Measurements from ENCODE around the gene ITGA11. TPM values are rescaled to one million over a fixed set of nuclear protein-coding genes. Genes with fewer than 3 reads are reported as not detected.
"Not testable (repeated sequence)": the region's sequence is repeated elsewhere in the genome, so short reads cannot be mapped to it uniquely, and the experiment has no call there.

The ITGA11 gene
- total RNA-seq, 1 donor from 2014 or later = 6.0 TPM

GRCh38 chr15:68426116-68426515 lies 5.8 kb downstream of the ITGA11 start:
- DNase-seq (ENCODE audit: low read depth in 2 of 2) = no peak

DNA sequence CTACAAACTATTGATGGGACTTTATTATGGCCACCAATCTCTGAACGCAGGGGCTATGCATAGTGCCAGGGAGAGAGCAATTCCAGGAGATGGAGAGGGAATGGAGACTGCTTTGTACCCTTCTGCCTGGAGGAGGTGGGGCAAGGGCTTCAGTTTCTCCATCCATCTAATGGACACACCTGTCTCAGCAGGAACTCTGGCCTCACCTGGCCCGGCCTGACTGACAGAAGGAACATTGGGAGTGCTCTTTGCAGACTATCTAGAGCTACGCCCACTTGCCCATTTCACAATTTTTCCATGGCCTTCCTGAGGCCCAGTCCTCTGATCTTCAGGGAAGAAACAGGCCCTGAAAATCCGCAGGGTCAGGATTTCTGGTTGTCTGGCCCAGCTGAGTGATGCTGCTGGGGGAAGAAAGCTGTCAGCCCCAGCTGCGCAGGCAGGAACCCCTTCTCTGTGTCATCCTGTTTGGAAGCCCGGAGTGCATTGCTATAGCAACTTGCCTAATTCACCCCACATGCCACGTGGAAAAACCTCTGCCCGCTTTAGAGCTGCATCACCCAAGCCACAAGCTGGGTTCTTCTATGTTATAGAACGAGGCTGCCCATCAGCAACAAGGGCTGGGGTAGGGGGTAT lies 6.4 kb downstream of the ITGA11 start:
- DNase-seq (ENCODE audit: low read depth in 2 of 2) = no peak

GRCh38 chr15:68424754-68425390 lies 7.1 kb downstream of the ITGA11 start:
- DNase-seq (ENCODE audit: low read depth in 2 of 2) = no peak

GRCh38 chr15:68423359-68424296 lies 8.3 kb downstream of the ITGA11 start:
- no peak for DNase-seq (ENCODE audit: low read depth in 2 of 2)

DNA sequence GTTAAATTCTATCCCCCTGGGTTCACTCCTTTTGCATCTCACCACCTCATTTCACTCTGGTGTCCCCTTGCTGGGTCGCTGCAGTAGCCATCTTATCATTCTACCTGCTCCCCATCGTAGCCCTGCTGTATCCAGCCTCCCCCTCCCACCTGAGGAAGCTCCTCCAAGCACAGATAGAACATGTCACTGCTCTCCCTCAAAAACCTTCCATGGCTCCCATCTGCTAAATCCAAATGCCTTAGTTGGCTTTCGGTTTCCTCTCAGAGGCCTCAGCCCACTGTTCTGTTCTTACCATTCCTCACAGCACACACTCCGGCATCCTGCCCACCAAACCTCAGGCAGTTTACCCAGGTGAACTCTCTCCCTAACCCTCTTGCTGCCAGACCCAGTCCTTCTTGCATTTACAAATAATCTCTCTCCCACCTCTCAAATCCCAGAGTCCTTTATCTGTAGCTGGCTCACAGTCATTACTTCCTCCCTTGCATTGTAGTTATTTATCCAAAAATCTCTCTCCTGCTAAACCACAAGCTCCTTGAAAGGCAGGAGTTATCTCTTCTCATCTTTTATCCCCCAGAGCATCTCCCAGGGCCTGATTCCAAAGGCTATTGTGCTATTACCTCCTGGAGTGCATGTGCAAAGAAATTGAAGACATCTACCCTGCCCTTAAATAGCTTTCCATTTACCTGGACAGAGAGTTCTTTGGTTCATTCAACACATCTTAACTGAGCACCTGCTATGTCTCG lies 9.4 kb downstream of the ITGA11 start:
- DNase-seq (ENCODE audit: low read depth in 2 of 2) = not testable (repeated sequence)

DNA sequence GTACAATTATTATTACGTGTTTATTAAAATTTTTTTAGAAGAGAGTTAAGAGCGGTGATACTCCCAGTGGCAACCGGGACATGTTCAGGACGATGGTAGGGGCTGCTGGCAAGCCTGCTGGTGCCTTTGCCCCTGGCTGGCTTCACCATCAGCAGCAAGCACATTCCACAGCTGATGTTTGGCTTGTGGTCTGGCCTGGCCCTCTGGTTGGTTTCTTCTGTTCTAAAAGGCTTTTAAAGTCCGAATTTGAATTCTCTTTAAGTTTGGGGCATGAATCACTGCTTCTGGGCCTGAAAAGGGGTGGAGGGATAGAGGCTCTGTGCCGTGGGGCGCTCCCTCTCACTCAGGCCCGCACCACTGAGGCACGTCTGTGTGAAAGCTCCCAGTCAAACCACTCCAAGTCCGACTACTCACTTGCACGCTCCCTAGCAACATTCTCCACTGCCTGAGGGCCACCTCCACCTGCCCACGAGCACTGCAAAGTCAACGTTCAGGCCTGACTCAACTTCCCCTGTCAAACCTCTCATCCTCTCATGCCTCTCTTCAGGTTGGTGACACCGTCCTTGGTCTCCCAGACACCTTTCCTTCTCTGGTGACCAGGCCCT lies 10.1 kb downstream of the ITGA11 start:
- DNase-seq (ENCODE audit: low read depth in 2 of 2) = no peak

GRCh38 chr15:68421115-68421551 lies 10.8 kb downstream of the ITGA11 start:
- DNase-seq (ENCODE audit: low read depth in 2 of 2) = no peak

- DNase-seq (ENCODE audit: low read depth in 2 of 2) = no peak
Observed at GRCh38 chr15:68420186-68420684, 11.7 kb downstream of the ITGA11 start.

- DNase-seq (ENCODE audit: low read depth in 2 of 2) = no peak
Observed at GRCh38 chr15:68419301-68420175, 12.4 kb downstream of the ITGA11 start.

GRCh38 chr15:68418611-68419161 lies 13.3 kb downstream of the ITGA11 start:
- DNase-seq (ENCODE audit: low read depth in 2 of 2) = peak; percentile 41 to 63

DNA sequence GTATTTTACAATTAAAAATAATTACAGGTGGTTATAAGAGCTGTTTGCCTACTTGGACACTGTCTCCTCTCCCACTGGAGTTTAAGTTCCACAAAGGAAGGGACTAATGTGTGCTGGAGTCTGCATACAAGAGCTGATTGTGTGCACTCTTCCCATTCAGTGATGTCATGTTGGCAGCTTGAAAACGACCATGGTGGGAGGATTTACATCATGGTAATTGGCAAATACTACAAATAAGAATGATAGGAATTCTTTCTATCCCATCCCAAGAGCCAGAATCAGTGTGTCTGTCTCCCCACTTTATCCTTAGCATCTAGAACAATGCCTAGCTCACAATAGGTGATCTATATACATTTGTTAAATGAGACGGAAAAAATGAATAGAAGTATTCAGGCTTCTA lies 14.1 kb downstream of the ITGA11 start:
- no peak for DNase-seq (ENCODE audit: low read depth in 2 of 2)

- DNase-seq (ENCODE audit: low read depth in 2 of 2) = no peak
Observed at GRCh38 chr15:68417051-68417450, 14.9 kb downstream of the ITGA11 start.

GRCh38 chr15:68416158-68416535 lies 15.8 kb downstream of the ITGA11 start:
- DNase-seq (ENCODE audit: low read depth in 2 of 2) = no peak

DNA sequence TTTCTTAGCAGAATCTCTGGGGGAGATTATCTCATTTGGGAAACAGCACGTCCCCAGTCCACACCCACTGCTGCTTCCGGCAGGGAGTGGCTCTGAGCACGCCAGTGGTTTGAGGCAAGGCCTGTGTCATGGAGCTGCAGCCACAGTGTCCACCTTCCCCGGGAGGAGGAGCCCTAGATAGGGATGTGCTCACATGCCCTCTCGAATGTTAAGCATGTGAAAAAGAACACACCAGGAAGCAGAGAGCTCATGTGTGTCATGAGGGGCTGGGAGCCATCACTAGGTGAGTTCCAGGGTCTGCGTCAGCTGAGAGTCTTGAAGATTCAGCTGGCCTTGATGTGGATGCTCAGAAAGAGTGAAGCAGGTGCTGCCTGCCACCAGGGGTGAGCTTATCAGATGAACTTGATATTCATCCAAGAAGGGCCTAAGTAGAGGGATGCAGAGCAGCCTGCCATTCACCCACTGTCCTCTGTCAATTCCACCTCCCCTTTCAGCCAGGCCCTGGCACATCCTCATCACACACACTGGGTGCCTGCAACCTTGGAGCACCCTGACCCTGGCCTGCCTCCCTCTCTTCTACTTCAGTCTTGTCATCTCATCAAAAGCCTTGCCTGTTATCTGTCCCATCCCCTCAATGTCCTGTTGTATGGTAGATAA lies 16.3 kb downstream of the ITGA11 start:
- DNase-seq (ENCODE audit: low read depth in 2 of 2) = no peak

DNA sequence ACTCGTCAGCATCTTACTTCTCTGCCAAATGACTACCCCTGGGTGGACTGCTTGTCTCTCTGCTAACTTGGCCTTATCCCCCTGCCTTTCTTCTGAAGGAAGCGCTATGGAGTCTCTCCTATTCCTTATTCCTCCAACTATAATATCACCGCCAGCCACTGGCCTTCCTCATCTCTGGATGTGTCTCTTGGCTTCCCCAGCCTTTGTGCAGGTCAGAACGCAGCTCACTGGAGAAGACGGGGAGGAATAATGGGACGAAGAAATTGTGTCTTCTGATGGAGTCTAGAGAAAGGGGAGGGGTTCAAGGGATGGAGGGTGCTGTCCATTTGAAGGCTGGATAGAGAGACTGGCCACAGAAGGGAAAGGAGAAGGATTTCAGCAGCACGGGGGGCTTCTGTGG lies 16.9 kb downstream of the ITGA11 start:
- DNase-seq (ENCODE audit: low read depth in 2 of 2) = no peak

GRCh38 chr15:68414591-68414990 lies 17.4 kb downstream of the ITGA11 start:
- no peak for DNase-seq (ENCODE audit: low read depth in 2 of 2)

GRCh38 chr15:68414206-68414555 lies 17.8 kb downstream of the ITGA11 start:
- DNase-seq (ENCODE audit: low read depth in 2 of 2) = no peak

DNA sequence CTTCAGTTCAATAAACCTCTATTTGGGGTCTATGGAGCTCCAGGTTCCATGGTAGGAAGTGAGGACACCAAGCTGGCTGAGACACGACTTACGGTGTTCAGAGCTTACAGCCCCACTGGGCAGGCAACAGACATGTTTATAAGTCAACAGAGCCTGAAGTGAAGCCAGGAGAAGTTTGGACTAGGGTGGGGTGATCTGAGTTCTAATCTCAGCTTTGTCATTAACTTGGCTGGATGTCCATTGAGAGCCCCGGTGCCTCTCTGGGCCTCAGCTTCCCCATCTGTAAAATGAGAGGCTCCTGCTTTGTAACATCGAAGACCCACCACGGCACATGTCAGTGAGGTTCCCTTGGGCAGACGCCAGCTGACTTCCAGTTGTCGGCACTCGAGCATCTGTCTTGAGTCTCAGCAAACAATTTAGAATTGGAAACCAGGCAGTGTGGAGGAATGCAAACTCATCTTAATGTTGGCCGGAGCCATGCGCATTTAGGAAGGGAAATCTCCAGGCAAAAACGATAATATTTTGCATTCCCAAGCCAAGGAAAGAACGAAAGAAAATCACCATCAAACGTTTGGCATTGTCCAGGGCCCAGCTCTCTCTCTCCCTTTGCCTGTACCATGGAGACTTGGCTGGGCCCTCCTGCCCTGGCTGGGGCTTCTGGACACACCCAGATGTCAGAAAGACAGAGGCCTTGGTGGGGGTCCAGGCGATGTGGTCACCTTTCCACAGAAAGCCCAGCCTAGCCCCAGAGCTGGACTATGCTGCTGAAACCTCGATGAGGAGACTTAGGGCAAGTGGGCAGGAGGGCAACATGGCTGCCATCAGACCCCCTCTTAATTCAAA lies 18.4 kb downstream of the ITGA11 start:
- DNase-seq (ENCODE audit: low read depth in 2 of 2) = no peak

All from dermis microvascular lymphatic vessel endothelial cell (primary cell).